Natural killer cell (primary cell): Measurements from ENCODE around the gene RAX. TPM values are rescaled to one million over a fixed set of nuclear protein-coding genes. Genes with fewer than 3 reads are reported as not detected.
A peak's percentile ranks its signal among the peaks of the same experiment; 100 is the strongest.

Source experiments
- ATAC-seq, 3 donors: fragments of 150-1000 bp in 2 of 3; fragments of 200-7000 bp in 1 of 3; cut with Tn5 transposase; 1 replicate in 1 of 3; 2 replicates in 2 of 3; pipeline ENCODE4 v1.10.0; 2021; ENCODE audit warnings: mild to moderate bottlenecking in 2 of 3, moderate library complexity in 2 of 3
- DNase-seq, 2 donors: peaks; one replicate each; pipeline versions ENCODE4 v3.0.0 to v3.0.0-alpha.2; 2013 to 2021; ENCODE audit warnings: mixed read lengths in 1 of 2
- H3K27ac ChIP-seq: one replicate; pipeline ENCODE4 v1.5.1; 2013; ENCODE audit warnings: mild to moderate bottlenecking, low read length
- H3K27me3 ChIP-seq: one replicate; pipeline ENCODE4 v1.6.1; 2013; ENCODE audit warnings: low read length; ENCODE audit not compliant: control insufficient read depth, insufficient read depth
- H3K36me3 ChIP-seq: one replicate; pipeline ENCODE4 v1.6.1; 2013; ENCODE audit warnings: low read length; ENCODE audit not compliant: control insufficient read depth, insufficient read depth
- H3K4me1 ChIP-seq: one replicate; pipeline ENCODE4 v1.6.1; 2013; ENCODE audit warnings: low read length; ENCODE audit not compliant: control insufficient read depth, insufficient read depth
- H3K4me3 ChIP-seq: one replicate; pipeline ENCODE4 v1.5.1; 2013; ENCODE audit warnings: low read length
- H3K9me3 ChIP-seq: one replicate; pipeline ENCODE4 v1.6.1; 2013; ENCODE audit warnings: low read length; ENCODE audit not compliant: control insufficient read depth, insufficient read depth
- H3K27ac Mint-ChIP-seq, 2 donors: one replicate each; pipeline ENCODE4 v1.8.0; 2022; ENCODE audit warnings: mild to moderate bottlenecking in 2 of 2, mixed read lengths in 2 of 2, moderate library complexity in 1 of 2
- H3K27me3 Mint-ChIP-seq, 2 donors: one replicate each; pipeline ENCODE4 v1.8.0; 2022; ENCODE audit warnings: low read depth in 2 of 2, mixed read lengths in 2 of 2
- H3K36me3 Mint-ChIP-seq: one replicate; pipeline ENCODE4 v1.8.0; 2022; ENCODE audit warnings: mixed read lengths
- H3K4me1 Mint-ChIP-seq, 2 donors: one replicate each; pipeline ENCODE4 v1.8.0; 2022; ENCODE audit warnings: mixed read lengths in 2 of 2
- H3K4me3 Mint-ChIP-seq: one replicate; pipeline ENCODE4 v1.8.0; 2022; ENCODE audit warnings: mild to moderate bottlenecking, moderate library complexity, mixed read lengths
- H3K9me3 Mint-ChIP-seq, 2 donors: one replicate each; pipeline ENCODE4 v1.8.0; 2022; ENCODE audit warnings: mixed read lengths in 2 of 2
- CTCF ChIP-seq: fragments of 200-600 bp; IDR thresholded peaks from one replicate; pipeline ENCODE4 v1.8.0; 2022; ENCODE audit warnings: antibody characterized with exemption
- WGBS: methylation state at CpG from one replicate; pipeline ENCODE4 v1.1.7; 2013; ENCODE audit warnings: missing lambda C conversion rate; ENCODE audit not compliant: insufficient coverage; 5-methylcytosine and 5-hydroxymethylcytosine counted together
- intact Hi-C: fragments of 100-400 bp; cut with micrococcal nuclease; formaldehyde crosslinking; loops from one replicate; pipeline ENCODE4 v1.14.2; 2022
- total RNA-seq, 4 donors: library from RNA; stranded (reverse); fragments of 120-200 nt in 1 of 4; gene quantifications; one replicate each; pipeline versions ENCODE4 v1.2.3 to v1.2.4, GENCODE V29; 2013 to 2022

The RAX gene
- total RNA-seq, 3 donors from 2014 or later (not counting 1 experiment from before 2014, with no cell fraction given) = not detected

- ATAC-seq = no peak
- Mint-ChIP-seq H3K9me3 (no peaks in the 10 kb centered on the region), H3K4me1 (no peaks in the 10 kb centered on the region), H3K36me3 (no peaks in the 10 kb centered on the region), H3K27me3 (peaks cover 20 to 52% of the 10 kb centered on the region in 2 donors), H3K4me3 (no peak overlapping the region), H3K27ac (no peak overlapping the region)
- 0% methylated on average over 2 of the region's 5 CpGs for WGBS
- DNase-seq = no peak
- intact Hi-C loops = loop anchor here (5.0 kb wide), 2 partner anchors 93 to 1238 kb away; no protein-coding TSS in a partner anchor
- Histone ChIP-seq H3K4me1 (peaks cover 5% of the 10 kb centered on the region), H3K27ac (no peak overlapping the region), H3K9me3 (no peaks in the 10 kb centered on the region), H3K36me3 (no peaks in the 10 kb centered on the region), H3K4me3 (no peak overlapping the region), H3K27me3 (peaks cover 12% of the 10 kb centered on the region)
- no peak for TF ChIP-seq CTCF
Measured at GRCh38 chr18:59308938-59309260, 35.6 kb upstream of the RAX start.

- no peak overlapping the region for H3K27ac Mint-ChIP-seq
- no peaks in the 10 kb centered on the region for H3K36me3 ChIP-seq
- peak; percentile 40 to 73 for DNase-seq
- H3K4me3 Mint-ChIP-seq = peak overlapping the region; percentile 35
- H3K27me3 Mint-ChIP-seq = peaks cover 20 to 49% of the 10 kb centered on the region in 2 donors
- H3K9me3 Mint-ChIP-seq = no peaks in the 10 kb centered on the region
- H3K9me3 ChIP-seq = no peaks in the 10 kb centered on the region
- peak; percentile 66 to 91 (median 68) for ATAC-seq
- peaks cover 5% of the 10 kb centered on the region for H3K4me1 ChIP-seq
- H3K36me3 Mint-ChIP-seq = no peaks in the 10 kb centered on the region
- intact Hi-C loops = loop anchor here (5.0 kb wide), 2 partner anchors 94 to 1239 kb away; no protein-coding TSS in a partner anchor
- whole genome bisulfite sequencing = 3% methylated on average over 43 of the region's 46 CpGs
- no peaks in the 10 kb centered on the region for H3K4me1 Mint-ChIP-seq
- no peak overlapping the region for H3K27ac ChIP-seq
- TF ChIP-seq CTCF = peak; percentile 61
- no peak overlapping the region for H3K4me3 ChIP-seq
- peaks cover 12% of the 10 kb centered on the region for H3K27me3 ChIP-seq
Measured at GRCh38 chr18:59308248-59308937, 35.1 kb upstream of the RAX start.

- peaks cover 12% of the 10 kb centered on the region for H3K27me3 ChIP-seq
- H3K9me3 ChIP-seq = no peaks in the 10 kb centered on the region
- Mint-ChIP-seq H3K27ac (no peak overlapping the region), H3K36me3 (no peaks in the 10 kb centered on the region), H3K4me1 (no peaks in the 10 kb centered on the region), H3K27me3 (peaks cover 26 to 35% of the 10 kb centered on the region in 2 donors), H3K4me3 (no peak overlapping the region), H3K9me3 (no peaks in the 10 kb centered on the region)
- DNase-seq = no peak
- TF ChIP-seq CTCF = no peak
- no peak overlapping the region for H3K4me3 ChIP-seq
- no peaks in the 10 kb centered on the region for H3K36me3 ChIP-seq
- peaks cover 5% of the 10 kb centered on the region for H3K4me1 ChIP-seq
- intact Hi-C loops = loop anchor here (5.0 kb wide), 2 partner anchors 96 to 1241 kb away; no protein-coding TSS in a partner anchor
- H3K27ac ChIP-seq = no peak overlapping the region
- 94% methylated on average over 5 of the region's 6 CpGs for WGBS
- no peak for ATAC-seq
Measured at GRCh38 chr18:59306640-59307039, 33.4 kb upstream of the RAX start.

- no peaks in the 10 kb centered on the region for H3K4me1 Mint-ChIP-seq
- no peak overlapping the region for H3K4me3 Mint-ChIP-seq
- H3K27me3 Mint-ChIP-seq = peaks cover 22 to 26% of the 10 kb centered on the region in 2 donors
- H3K36me3 ChIP-seq = no peaks in the 10 kb centered on the region
- no peak overlapping the region for H3K27ac ChIP-seq
- no peak for DNase-seq
- H3K36me3 Mint-ChIP-seq = no peaks in the 10 kb centered on the region
- TF ChIP-seq CTCF = no peak
- no peaks in the 10 kb centered on the region for H3K9me3 ChIP-seq
- ATAC-seq = no peak
- H3K4me3 ChIP-seq = no peak overlapping the region
- H3K9me3 Mint-ChIP-seq = no peaks in the 10 kb centered on the region
- peaks cover 9% of the 10 kb centered on the region for H3K27me3 ChIP-seq
- intact Hi-C loops = loop anchor here (5.0 kb wide), 2 partner anchors 97 to 1242 kb away; no protein-coding TSS in a partner anchor
- peaks cover 5% of the 10 kb centered on the region for H3K4me1 ChIP-seq
- H3K27ac Mint-ChIP-seq = no peak overlapping the region
- WGBS = 64% methylated on average over 3 of the region's 4 CpGs
Measured at GRCh38 chr18:59305295-59305694, 32.0 kb upstream of the RAX start.
